Right ventricle myocardium superior (tissue), 1 donor: ENCODE data around the gene SLC7A11. TPM values are rescaled to one million over a fixed set of nuclear protein-coding genes. Genes with fewer than 3 reads are reported as not detected.
"Not testable (repeated sequence)": the region's sequence is repeated elsewhere in the genome, so short reads cannot be mapped to it uniquely, and the experiment has no call there.

Source experiments
- ATAC-seq: fragments of 200-7000 bp; cut with Tn5 transposase; one replicate; pipeline ENCODE4 v1.9.1; 2020; ENCODE audit warnings: mild to moderate bottlenecking; ENCODE audit not compliant: poor library complexity
- DNase-seq: peaks from one replicate; pipeline ENCODE4 v3.0.0-alpha.2; 2020
- intact Hi-C: fragments of 100-400 bp; cut with DNase I; formaldehyde crosslinking; loops from one replicate; pipeline ENCODE4 v1.11.2; 2022
- total RNA-seq: library from RNA; stranded (reverse); fragmentation: NEBNext Ultra II Directional; extraction: Animal tissue kit (Norgen Biotek cat#: 25700); gene quantifications from one replicate; pipeline ENCODE4 v1.2.1, GENCODE V29; 2021
- donor health status: DM: no; HTN: yes; CAD: no; lungs with severe emphysema.

SLC7A11 gene
- total RNA-seq, 1 donor from 2014 or later = 0.08 TPM

GRCh38 chr4:138222046-138222445, 20.1 kb downstream of the SLC7A11 start:
- intact Hi-C loops = no loop called here
- DNase-seq (no peak), ATAC-seq (peak; percentile 49)

DNA sequence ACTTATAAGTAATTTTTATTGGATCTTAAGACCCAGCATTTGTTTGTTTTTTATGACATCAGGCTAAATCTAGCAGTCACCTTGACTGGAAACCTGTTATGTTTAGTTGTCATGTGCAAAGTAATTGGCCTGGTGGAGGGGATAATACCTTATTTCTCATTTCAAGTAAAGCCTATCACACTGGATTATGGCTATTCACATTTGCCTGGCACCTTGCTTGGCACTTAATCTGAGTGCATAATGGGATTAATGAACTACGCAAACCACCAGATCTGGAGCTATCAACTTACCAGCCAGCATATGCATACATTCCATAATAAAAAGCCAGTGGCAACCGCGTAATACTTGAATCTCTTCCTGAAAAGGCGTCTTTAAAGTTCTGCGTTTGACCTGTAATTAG, 23.2 kb downstream of the SLC7A11 start:
- intact Hi-C loops = no loop called here
- no peak for DNase-seq
- ATAC-seq = no peak

DNA sequence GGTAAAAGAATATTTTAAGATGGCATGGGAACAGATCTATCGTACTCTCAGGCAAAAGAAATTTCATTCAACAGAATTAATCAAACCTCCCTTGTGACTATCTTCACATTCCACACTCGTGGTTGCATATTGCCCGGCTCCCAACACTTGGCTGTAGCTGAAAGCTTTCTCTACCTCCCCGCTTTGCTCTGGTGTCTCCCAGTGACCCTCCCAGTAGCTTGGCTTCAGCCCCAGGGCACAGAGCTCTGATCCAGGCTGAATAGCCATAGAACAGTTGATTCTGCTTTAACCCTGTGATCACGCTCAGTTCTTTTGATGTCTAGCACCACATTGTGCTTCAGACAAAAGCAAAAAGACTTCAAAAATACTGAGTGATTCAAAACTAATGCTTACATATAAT, 24.6 kb downstream of the SLC7A11 start:
- DNase-seq (no peak), ATAC-seq (peak; percentile 88)
- intact Hi-C loops = no loop called here

GRCh38 chr4:138216272-138216867, 25.8 kb downstream of the SLC7A11 start:
- no peak for ATAC-seq
- DNase-seq = no peak
- intact Hi-C loops = no loop called here

DNA sequence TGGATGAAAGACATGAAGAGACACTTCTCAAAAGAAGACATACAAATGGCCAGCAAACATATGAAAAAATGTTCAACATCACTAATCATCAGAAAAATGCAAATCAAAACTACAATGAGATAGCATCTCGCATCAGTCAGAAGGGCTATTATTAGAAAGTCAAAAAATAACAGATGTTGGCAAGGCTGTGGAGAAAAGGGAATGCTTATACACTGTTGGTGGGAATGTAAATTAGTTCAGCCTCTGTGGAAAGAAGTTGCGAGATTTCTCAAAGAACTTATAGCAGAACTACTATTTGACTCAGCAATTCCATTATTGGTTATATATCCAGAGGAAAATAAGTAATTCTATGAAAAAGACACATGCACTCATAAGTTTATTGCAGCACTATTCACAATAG, 31.6 kb downstream of the SLC7A11 start:
- intact Hi-C loops, DNase-seq, ATAC-seq: not testable (repeated sequence)

DNA sequence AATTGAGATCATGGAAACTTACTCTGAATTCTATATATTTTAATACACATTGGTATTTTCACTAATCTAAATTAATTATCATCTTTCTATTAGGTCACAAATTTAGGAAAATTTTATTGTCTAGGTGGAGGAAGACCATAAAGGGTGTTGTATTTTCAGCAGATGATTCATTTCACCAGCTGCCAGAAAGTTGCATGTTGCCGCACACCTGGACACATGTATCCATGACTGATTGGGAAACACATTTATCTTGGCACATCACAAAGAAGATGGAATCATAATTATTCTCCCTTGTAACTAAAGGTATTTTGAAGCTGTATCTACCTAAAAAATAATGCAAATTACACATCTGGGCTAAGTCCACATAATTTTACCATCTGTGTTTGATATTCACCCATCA, 33.1 kb downstream of the SLC7A11 start:
- intact Hi-C loops = no loop called here
- no peak for ATAC-seq
- no peak for DNase-seq

GRCh38 chr4:138205531-138206233, 36.5 kb downstream of the SLC7A11 start:
- intact Hi-C loops = no loop called here
- DNase-seq (no peak), ATAC-seq (peak; percentile 39)

DNA sequence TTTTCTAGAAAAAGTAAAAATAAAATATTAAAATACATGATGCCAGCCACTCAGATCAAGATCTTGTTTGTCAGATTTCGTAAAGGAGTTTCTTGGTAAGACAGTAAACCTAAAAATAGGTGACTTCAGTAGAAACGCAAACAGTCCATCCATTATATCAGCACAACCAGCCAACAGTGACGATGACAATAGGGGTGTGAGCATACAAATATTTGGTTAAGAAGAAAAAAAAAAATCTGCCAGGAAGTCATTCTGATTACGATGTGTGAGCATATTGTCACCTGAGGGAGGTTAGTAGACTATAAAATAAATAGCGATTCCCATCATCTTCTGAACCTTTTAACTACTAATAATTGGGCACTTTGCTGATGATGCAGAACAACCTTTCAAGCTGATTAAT, 37.6 kb downstream of the SLC7A11 start:
- ATAC-seq (no peak), DNase-seq (no peak)

GRCh38 chr4:138202686-138203085, 39.5 kb downstream of the SLC7A11 start:
- DNase-seq (no peak), ATAC-seq (no peak)
- intact Hi-C loops = no loop called here

More for the DNA sequence above, 37.6 kb downstream of the SLC7A11 start:
- intact Hi-C loops = no loop called here

- no peak for DNase-seq
- no peak for ATAC-seq
- intact Hi-C loops = no loop called here
Measured at GRCh38 chr4:138200236-138200590, 41.9 kb downstream of the SLC7A11 start.

DNA sequence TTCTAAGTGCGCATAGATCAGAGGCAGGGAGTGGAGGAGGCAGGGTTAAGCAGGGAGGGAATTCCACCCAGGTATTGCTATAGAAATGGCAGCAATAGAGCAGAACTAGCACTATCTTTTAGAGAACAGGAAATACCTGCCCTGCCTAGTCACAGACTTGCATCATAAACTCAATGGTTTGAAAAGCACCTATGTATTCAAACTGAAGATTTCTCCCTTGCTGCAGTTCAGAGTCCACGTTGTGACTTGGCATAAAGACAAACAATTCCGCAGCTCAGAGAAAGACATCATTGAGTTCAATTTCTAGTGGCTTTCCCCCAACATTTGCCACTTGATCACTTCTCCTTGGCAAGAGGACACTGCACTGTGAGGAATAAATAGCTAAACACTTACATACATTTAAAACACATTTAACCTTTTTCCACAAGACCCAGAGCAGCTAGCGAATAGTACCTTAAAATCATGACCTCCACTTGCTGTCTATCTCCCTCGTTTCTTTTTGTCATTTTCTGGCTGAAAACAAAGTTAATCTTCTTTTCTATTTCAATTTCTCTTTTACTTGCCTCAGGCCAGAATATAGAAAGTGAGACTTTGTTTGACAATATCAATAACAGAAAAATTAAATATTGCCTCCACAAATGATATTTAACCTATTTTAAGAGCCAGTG, 42.4 kb downstream of the SLC7A11 start:
- DNase-seq (no peak), ATAC-seq (peak; percentile 53)
- intact Hi-C loops = no loop called here

DNA sequence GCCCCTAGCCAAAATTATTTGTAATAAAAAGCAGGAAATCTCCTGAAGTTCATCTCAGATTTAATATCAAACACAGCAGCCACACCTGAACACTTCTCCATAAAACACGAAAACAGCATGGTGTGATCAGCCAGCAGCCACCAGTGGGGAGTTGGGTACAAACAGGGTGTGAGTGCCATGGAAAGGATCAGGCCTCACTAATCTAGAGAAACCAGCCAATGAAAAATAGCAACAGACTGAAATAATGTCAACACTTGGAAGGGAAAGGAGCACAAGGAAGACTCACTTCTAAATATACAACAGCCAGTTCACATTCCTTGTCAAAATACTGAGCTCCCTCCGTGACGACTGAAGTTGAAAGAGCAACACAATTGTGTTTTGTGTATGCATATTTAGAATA, 46.0 kb downstream of the SLC7A11 start:
- intact Hi-C loops = no loop called here
- DNase-seq (no peak), ATAC-seq (peak; percentile 83)

DNA sequence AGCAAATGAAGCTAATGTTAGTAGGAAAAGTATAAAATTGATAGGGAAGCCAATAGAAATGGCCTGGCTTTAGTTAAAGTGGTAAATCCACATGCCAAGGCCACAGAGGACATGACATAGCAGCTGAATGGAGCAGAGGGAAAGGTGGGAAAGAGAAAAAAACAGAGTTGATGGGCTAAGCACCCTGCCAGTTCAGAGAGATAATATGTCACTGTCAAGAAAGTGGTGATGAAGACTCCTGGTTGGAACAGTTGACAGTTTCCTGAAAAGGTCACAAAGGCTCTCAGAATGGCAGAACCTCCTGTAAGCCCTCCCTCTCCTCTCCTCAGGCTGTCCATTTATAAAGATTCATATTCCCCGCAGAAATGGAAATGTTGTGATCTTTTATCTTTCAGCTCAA, 48.2 kb downstream of the SLC7A11 start:
- ATAC-seq = peak; percentile 80
- DNase-seq = no peak
- intact Hi-C loops = no loop called here

DNA sequence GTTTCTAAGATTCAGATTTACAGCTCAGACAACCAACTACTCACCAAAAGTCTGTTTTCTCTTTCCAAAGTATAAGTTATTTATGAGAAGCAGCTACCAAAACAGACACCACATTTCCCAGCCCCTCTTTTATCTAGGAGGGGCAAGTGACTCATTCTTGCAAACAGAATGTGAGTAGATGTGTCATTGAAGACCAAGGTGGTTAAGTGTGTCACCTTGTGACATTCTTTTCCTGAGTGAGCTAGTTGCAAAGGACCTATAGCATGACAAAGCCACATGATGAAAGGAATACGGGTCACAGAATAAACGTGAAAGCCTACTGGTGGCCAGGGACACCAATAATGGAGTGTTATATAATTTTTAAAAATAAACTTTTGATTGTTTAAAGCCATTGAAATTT, 50.0 kb downstream of the SLC7A11 start:
- no peak for ATAC-seq
- intact Hi-C loops = no loop called here
- no peak for DNase-seq

DNA sequence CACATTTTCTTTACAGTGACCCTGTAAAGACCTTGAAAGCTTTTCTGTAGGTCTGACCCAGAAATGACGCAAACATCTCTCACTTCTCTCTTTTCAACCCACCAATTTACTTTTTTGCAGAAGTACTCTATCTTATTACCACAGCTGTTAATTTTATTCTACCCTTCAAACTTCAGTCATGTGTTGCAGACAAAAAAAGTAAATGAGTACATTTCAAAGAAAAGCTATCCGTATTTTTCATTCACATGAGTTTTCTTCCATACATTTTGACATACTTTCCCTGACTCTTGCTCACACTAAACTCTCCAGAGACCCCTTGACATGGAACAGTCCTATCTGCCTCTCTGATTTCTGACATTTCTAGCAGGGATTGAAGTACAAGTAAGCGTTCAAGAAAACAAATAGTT, 51.7 kb downstream of the SLC7A11 start:
- DNase-seq (no peak), ATAC-seq (no peak)
- intact Hi-C loops = no loop called here

DNA sequence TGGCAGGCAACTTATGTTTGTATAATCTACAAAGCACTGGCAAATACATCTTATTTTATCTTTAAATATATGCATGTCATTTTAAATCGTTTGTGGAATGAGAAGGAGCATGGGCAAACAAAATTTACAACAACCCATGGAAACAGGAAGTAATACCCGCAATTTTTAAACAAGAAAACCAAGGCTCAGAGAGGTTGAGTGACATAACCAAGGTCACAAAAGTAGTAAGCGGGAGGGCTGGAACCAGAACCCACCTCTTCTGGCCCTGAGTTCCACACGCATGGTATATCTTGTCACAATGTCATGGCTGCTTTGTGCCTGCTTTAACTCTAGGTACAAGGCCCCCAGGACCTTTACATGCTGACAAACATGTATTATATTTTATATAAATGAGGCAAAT, 52.9 kb downstream of the SLC7A11 start:
- intact Hi-C loops = loop anchor here (10.0 kb wide), 2 partner anchors 206 to 486 kb away; no protein-coding TSS in a partner anchor
- no peak for ATAC-seq
- no peak for DNase-seq

- intact Hi-C loops = loop anchor here (10.0 kb wide), 2 partner anchors 206 to 486 kb away; no protein-coding TSS in a partner anchor
- ATAC-seq (no peak), DNase-seq (no peak)
Measured at GRCh38 chr4:138188406-138189084, 53.6 kb downstream of the SLC7A11 start.

GRCh38 chr4:138185859-138186645, 56.1 kb downstream of the SLC7A11 start:
- DNase-seq (no peak), ATAC-seq (peak; percentile 65)
- intact Hi-C loops = loop anchor here (10.0 kb wide), 2 partner anchors 209 to 489 kb away; no protein-coding TSS in a partner anchor

DNA sequence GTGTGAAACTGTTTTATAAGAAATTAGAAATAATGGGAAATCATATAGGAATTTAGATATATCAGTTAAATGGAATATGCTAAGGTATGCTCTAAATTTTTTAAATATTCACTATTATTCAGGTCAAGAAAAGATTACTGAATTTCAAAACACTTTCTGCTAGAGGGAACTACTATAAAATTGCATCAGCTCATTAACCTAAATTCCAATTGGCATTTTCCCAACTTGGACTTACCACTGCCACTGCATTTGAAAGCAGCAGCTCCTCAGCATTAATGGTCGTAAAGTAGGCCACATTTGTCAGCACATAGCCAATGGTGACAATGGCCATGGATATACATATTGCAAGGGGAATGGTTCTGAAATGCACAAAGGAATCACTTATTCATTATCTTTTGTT, 57.3 kb downstream of the SLC7A11 start:
- DNase-seq = no peak
- no peak for ATAC-seq
- intact Hi-C loops = loop anchor here (5.0 to 10.0 kb wide), 4 partner anchors 93 to 490 kb away; no protein-coding TSS in a partner anchor
